ENCODE results near the gene ASPA.
"Not testable (repeated sequence)": the region's sequence is repeated elsewhere in the genome, so short reads cannot be mapped to it uniquely, and the experiment has no call there.

ASPA gene

DNA sequence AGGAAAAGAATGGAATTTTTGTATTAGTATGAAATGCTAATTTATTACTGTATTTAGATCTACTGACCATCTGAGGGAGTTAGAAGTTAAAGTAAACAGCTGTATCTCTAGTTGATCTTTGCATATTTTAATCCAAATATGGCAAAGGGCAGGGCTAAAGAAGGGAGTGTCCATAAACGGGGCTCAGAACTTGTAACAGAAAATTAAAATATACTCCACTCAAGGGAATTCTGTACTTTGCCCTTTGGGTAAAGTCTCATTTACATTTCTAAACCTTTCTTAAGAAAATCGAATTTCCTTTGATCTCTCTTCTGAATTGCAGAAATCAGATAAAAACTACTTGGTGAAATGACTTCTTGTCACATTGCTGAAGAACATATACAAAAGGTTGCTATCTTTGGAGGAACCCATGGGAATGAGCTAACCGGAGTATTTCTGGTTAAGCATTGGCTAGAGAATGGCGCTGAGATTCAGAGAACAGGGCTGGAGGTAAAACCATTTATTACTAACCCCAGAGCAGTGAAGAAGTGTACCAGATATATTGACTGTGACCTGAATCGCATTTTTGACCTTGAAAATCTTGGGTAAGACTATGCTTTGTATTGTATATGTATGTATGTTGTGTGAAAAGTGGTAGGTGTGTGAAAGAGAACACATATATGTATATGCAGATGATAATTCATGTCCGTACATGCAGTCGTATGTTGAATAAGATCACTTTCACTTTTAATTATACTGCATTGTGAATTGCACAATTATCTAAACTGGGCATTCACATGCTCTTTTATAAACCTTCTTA is at the start of gene ASPA:
Gene ASPA (plus strand): TSS at position 186 of the 799 bp plus-strand sequence. CDS start 163 bp downstream, at position 349.
- DNase-seq, result no peak

DNA sequence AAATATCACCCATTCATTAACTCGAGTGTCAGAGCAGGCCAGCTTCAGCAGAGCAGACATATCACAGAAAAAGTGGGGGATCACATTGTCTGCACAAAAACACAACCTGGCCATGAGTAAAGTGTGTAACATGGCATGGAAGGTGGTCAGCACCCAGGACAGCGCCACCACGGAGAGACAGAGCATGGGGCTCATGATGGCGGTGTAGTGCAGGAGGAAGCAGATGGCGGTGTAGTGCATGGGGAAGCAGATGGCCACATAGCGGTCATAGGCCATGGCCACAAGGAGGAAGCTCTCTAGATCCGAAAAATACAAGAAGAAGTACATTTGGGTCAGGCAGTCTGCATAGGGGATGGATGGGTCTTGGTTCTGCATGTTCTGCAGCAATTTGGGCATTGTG is 42.6 kb upstream of the ASPA start:
- DNase-seq, result peak; percentile 11

DNA sequence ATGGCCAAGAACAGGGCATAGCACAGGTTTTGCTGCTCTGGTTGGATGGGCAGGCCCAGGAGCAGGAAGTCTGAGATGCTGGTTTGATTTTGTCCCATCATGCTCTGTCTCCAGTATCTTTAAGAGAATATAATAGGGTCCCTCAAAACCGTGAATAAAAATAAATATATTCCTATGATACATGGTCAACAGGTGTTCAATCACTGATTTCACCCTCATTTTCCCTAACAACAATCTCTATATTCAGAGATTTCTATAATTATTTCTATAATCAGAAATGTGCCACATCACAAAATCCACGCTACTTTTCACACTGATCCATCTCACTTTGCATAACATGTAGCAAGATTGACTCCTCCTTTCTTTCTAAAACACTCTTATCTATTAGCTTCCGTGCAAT is 42.1 kb upstream of the ASPA start, which contains the start of gene OR1E2:
Gene OR1E2 (minus strand): TSS at position 101 of the 400 bp plus-strand sequence. CDS start 0 bp downstream, at position 101.
- no peak for DNase-seq

DNA sequence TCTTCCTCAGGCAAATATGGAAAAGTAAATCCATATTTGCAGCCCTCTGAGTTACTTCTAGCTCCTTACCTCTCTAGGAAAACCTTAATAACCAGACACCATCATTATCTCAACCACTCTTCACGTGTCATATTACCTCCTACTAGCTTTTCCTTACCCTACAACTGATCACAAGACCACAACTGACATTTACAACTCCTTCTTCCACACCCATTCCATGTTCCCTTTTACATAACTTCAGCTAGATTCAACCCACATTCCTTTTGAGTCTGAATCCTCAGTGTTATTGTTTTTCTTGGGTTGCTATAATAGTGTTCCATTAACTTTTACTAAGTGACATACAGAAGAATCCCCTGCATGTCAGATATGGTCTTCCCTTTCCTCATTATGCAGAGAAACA is 37.4 kb upstream of the ASPA start:
- DNase-seq, result no peak

DNA sequence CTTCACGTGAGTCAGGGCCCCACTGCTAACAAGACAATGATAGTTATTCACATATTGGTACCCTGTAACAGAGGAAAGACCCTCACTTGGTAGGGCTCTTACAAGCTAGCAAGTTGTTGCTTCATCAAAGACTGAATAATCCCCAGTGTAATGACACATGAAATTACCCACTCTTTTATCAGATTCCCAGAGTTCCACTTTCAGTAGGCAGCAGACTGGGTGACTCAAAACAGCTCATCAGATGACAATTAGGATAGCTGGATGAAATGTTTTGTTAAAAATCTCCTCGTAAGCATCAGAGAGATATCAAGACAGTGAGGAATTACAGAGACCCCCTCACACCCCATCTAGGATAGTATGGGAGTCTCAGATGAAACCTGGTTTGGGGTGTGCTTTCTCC is 35.3 kb upstream of the ASPA start:
- DNase-seq, result no peak

DNA sequence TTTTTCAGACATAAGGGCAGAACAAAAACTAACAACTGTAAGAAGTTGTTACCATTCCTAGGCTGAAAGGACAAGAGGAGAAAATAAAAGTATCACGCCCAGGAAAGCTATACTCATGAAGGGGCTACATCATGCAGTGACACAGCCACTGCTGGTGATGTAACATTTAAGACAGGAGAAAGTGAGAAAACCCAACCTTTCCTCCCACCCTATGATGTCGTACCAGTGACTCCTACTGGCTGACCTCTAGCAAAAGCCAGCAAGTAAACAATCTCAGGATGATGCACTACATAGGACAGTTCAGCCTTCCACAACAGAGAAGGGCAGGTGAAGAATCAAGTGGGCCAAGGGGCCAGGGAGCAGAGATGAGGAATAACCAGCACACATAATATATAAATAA is 28.2 kb upstream of the ASPA start:
- DNase-seq, result no peak

DNA sequence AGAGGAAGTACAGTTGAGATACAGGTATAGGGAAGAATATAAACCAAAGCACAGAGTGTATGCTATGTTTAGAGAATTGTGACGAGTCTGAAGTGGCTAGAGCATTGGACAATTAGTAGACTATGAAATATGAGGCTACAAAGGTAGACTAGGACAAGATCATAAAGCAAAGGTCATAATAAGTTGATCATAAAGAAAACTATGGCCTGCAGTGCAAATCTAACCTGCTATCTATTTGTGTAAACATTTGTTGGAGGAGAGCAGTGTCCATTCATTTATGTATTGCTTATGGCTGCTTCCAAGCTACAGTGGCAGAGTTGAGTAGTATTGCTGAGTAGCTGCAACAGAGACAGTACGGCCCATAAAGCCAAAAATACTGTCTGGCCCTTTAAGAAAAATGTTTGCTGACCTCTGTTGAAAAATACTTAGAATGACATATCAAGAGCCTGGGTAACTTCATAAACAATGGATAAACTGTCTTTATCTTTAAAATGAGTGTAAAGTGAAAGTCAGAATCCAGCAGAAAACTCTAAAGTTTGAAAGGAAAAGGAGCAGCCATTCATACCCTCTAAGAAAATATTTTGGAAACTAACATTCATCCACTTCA is 27.6 kb upstream of the ASPA start:
- DNase-seq, result no peak

DNA sequence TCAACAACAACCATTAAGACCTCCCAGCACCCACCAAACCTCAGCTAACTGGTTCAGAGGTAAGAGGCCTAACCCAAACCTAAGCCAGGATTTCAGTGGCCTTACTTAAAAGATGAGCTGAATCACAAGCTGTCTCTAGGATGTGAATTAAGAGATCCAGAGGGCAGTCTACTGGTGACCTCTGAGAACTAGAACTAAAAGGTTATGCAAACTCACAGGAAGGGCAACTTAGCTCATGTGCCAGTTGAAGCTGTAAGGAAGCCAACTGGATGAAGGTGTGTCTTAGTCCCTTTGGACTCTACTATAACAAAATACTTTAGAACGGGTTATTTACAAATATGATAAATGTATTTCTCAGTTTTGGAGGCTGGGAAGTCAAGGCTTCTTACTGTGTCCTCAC is 9.4 kb upstream of the ASPA start:
- not testable (repeated sequence) for DNase-seq

DNA sequence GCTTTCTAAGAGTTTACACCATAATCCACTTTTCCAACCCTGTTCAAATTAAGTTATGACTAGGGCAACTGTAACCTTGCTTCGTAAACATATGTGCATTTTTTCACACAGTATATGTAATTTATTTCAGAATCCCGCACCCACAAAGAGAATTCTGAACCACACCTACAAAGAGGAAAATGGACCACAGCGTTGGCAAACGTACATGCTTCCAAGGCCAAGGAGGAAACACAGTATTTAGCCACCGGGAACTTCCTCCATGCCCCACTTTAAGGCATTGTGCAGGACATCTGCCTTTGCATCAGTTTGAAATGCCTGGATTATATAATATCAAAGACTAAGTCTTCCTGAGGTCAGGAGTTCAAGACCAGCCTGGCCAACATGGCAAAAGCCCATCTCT is 6.3 kb upstream of the ASPA start:
- DNase-seq, result no peak

DNA sequence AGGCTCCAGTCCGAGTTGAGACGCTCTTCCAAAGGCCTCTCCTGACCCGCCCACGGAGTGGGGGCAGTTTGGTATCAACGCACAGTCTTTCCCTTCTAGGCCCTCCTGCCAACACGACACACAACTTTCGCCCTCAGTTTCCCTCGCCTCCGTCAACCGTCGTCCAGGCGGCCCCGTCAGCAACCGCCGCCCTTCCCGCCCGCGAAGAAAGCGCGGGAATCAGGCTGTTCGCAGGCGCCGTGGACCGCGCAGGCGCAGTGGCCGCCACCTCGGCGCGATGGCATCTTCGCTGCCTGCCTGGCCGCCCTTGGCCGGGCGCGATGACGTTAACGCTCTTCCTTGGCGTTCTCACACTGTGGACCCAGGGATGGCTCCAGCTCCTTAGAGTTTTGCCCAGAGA is 4.2 kb upstream of the ASPA start, which contains the start of gene SPATA22:
Gene SPATA22 (minus strand): TSS at position 221 of the 400 bp plus-strand sequence. CDS start 2,494 bp downstream, outside the sequence.
- no peak for DNase-seq

DNA sequence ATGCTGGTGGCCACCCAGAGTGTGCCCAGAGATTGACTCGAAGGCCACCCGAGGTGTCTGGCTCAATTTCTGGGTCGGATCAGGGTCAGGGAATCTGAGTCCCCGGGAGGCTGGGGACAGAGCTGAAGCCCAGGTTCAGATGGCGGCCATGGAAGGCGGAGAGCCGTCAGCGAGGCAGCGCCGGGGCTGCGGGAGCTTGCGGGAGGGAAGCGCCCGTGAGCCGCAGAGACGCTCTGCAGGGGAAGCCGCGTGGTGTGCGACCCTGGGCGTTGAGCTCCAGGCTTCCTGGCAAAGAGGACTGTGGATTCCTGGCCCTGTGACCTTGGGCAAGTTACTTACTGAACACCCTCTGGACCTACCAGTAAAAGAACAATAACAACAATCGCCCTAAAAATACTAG is 3.7 kb upstream of the ASPA start:
- DNase-seq, result no peak

DNA sequence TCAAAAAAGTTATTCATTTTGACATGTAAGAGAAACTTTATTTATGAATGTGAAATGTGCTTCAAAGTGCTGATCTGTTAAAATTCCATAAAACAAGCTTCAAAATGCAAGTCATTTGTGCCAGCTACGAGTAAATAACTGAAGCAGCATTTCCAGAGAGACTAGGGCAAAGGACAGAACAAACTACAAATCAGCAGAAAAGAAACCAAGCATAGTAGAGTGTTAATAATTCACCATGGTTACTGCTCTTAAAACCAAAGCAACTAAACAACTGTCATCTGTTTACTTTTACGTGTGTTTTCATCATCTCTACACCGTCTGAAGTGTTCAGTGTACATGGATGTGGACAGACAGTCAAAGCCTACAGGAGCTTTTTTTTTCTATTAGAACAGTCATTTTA is 1.6 kb upstream of the ASPA start:
- DNase-seq, result no peak

DNA sequence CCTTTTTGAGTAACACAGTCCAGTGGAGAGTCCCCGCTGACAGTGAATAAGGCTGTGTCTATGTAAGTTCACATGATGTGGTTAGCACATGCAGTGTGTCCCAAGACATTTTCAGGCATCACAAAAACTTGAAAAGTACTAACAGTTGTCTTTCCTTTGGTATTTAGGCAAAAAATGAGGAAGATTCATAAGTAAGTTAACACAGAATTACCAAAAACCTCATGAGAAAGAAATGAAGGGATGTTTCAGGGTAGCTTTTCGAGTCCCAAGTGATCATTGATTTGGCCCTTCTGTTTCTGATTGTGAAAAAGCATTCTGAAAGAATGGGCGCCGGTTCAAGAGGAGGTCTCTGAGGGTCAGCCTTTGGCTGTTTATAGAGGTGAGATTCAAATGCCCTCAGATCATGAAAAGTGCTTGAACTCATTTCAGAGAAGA is 529 bp upstream of the ASPA start:
- DNase-seq, result no peak

DNA sequence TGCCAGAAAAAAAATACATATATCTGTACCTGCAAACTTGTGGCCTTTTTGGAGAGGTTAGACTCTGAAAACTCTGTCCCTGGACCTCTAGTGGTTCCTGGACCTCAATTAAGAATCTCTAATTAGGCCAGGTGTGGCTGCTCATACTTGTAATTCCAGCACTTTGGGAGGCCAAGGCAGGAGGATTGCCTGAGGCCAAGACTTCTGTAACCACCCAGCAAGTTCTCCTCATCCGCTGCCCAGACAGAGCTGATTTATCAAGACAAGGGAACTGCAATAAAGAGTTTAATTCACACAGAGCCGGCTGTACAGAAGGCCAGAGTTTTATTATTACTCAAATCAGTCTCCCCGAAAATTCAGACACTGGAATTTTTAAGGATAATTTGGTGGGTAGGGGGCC is 4.2 kb downstream of the ASPA start:
- DNase-seq, result no peak

DNA sequence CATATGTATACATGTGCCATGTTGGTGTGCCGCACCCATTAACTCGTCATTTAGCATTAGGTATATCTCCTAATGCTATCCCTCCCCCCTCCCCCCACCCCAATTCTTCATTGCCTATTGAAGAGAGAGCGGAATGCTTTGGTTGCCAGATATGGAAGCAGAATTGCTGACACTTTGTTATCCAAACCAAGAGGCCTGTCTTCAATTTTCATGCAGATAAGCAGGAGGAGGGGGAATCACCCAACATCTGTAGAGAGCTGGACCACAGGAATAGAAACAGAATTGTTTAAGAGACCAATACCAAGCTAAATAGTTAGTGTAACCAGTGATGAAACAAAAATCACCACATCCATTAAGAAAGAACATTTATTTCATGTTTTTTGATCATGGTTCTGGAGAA is 7.1 kb downstream of the ASPA start:
- no peak for DNase-seq

DNA sequence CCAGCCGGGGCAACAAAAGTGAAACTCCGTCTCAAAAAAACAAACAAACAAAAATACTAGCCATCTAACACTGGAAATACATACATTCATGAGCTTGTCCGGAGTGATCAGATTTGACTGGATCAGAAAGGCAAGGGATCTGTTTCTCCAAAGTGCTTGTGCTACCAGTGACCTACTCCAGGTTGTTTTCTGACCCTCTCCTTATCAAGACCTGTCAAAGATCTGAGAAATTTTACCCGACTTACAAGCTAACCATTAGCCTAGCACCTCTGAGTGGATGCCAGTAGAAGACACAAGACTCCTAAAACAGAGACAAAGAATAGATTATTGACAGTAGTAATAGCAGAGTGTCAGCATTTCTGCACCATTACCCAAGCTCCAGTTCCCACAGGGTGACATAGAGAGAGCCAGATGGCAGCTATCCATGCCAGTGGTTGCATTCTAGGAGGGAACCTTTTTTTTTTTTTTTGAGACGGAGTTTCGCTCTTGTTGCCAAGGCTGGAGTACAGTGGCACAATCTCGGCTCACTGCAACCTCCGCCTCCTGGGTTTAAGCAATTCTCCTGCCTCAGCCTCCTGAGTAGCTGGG is 9.8 kb downstream of the ASPA start:
- DNase-seq, result no peak

DNA sequence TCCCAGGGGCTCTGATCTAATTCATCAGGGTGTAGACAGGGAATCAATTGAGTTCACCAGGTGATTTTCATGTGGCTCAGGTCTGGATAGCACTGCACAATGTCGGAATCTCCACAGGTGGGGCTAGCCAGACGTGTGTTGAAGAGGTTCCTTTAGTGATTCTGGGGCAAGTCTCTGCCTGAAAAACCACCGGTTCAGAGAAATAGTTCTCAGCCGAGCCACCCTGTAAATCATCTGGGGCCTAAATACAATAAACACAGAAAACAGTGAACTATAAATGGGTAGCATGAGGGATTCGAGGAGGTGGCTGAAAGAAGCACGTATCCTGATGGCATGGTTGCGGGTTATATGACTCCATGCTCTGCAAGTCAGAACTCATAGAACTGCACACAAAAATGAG is 21.3 kb downstream of the ASPA start:
- DNase-seq, result no peak

DNA sequence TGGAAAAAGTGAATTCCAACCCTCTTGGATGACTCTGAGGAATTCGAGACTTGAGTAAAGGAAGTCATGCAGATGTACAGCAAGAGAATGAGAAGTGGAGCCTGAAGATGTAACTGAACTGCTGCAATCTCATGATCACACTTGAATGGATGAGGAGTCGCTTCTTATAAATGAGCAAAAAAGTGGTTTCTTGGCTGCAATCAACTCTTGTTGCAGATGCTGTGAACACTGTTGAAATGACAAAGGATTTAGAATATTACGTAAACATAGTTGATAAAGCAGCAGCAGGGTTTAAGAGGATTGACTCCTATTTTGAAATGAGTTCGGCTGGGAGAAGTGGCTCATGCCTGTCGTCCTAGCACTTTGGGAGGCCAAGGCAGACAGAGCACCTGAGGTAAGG is 25.5 kb downstream of the ASPA start:
- no peak for DNase-seq

DNA sequence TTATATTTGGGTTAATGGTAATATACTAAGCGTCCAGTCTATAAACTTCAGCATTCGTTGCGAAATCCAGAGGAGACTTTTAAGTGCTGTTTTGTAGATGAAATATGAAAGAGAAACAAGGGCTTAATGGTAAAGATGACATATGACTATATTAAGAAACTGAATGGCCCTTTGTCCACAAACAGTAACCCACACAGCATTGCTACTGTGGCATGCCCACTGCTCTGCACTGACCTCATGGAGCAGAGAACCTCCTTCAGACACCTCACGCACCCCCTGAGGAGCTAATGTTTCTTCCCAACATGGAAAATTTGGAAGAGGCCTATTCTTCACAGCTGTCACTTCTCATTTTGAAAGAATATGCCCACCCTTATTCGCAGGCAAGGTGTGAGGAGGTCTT is 26.7 kb downstream of the ASPA start:
- no peak for DNase-seq

DNA sequence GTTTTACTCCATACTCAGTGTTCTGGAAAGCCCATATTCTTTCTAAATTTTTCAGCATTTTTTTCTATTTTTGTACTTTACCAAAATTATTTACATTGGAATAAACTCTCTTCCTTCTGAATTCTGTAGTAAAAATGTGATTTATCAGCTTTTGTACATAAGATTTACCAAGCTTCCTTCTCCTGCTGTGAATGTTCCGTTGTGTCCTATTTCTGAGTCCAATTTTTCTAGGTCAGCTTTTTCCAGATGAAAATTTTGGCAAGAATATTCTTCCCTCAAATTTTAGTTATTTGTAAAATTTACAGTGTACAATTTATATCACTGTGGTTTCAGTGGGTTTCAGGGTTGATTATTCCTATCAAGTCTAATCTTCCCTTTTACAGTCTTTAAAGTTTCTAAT is 27.5 kb downstream of the ASPA start:
- no peak for DNase-seq

DNA sequence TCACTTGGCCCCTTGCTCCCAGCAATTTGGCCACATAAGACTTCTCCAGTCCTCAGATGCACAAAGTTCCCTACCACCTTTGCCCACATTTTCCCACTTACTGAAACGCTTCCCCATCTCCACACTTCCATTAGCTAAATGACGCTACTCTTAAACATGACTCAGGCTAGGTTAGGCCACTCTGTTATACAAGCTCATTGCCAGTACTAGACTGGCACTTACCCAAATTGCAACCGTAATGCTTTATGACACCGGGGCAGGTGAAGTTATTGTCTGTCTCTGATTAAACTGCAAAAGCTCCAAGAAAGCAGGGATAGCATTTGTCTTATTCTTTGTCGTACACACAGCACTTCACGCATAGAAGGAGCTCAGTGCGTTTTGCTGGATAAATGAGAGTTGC is 29.2 kb downstream of the ASPA start:
- DNase-seq, result no peak

DNA sequence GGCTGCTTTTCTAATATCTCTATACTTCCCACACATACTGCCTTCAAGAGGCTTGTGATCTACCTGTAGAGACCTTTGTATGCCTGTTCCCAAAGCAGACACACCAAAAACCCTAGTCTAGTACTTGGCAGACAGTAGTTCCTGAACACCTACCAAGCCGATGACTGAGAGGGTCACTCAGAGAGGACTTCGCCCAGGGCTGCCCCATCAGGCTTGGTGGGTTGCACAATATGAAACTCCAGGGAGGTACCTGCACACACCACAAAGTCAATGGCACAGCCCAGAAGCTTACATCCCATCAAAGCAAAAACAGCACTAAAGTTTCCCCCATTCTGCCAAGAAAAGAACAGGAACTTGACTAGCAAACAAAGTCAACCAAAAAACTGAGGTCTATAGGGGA is 30.3 kb downstream of the ASPA start:
- DNase-seq, result no peak

DNA sequence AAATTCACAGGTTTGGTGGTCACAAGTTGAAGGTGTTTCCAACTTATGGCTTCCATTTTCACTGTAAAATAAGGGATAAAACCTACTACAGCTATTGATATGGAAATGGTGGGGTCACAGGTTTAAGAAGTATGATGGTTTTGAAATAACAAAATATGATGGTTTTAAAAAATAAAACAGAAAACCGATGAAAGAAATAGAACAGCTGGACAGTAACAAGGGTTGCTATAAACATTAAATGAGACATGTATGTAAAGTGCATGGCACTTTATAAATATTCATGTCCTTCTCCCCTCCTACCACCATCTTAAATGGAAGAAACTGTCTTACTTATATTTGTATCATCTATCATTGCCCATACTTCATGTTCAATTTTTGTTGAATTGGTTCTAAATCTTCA is 31.3 kb downstream of the ASPA start:
- no peak for DNase-seq

DNA sequence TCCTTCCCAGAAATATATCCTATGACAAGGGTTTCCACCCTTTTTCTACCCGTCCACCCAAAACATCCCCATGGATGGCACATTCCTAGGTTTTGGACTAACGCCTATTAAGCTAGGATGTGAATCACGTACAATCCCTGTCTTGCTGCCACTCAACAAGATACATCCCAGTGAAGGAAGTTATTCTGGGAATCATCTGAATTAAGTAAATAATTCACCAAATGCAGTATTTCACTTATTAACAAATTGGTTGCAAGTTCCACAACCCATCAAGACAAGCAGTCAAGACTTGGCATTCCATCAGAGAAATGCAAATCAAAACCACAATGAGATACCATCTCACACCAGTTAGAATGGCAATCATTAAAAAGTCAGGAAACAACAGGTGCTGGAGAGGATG is 32.1 kb downstream of the ASPA start:
- DNase-seq, result no peak
